ENCODE data around the gene CITED2. TPM values are rescaled to one million over a fixed set of nuclear protein-coding genes. Genes with fewer than 3 reads are reported as not detected.

CITED2 gene
- total RNA-seq, 1 experiment from 2014 or later = 110 TPM

DNA sequence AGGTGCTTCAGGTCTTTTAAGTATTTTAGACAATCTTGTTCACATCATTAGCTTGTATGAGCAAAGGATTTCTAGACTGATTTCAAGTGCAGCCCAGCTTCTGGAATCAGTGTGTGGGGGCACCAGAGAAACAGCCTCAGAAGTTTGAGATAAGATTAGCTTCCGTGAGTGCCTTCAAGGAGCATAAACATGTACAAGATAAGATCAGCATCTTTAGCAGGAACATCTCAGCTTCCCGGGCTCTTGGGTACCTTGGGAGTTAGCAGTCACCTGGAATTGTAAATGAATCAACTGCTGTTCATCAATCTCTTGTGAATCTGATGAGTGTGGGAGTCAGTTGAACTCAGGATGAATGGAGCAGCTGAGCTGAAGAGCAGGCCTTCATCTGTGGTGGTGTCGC lies 12.0 kb upstream of the CITED2 start:
- TF ChIP-seq, protein P1, sequence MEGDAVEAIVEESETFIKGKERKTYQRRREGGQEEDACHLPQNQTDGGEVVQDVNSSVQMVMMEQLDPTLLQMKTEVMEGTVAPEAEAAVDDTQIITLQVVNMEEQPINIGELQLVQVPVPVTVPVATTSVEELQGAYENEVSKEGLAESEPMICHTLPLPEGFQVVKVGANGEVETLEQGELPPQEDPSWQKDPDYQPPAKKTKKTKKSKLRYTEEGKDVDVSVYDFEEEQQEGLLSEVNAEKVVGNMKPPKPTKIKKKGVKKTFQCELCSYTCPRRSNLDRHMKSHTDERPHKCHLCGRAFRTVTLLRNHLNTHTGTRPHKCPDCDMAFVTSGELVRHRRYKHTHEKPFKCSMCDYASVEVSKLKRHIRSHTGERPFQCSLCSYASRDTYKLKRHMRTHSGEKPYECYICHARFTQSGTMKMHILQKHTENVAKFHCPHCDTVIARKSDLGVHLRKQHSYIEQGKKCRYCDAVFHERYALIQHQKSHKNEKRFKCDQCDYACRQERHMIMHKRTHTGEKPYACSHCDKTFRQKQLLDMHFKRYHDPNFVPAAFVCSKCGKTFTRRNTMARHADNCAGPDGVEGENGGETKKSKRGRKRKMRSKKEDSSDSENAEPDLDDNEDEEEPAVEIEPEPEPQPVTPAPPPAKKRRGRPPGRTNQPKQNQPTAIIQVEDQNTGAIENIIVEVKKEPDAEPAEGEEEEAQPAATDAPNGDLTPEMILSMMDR (conservative IDR thresholded peaks at IDR 0.05) = no peak
- H4K91ac ChIP-seq (ENCODE audit: insufficient read length, low read depth, low read length) = no peak overlapping the region
- no peak overlapping the region for H3K18ac ChIP-seq (ENCODE audit: insufficient read length, low read depth, low read length)
- H4K5ac ChIP-seq (ENCODE audit: insufficient read length, low read depth, low read length) = no peak overlapping the region
- Mint-ChIP-seq H3K27me3 (ENCODE audit: low read depth) (peaks cover 8% of the 10 kb centered on the region), H3K9me3 (peaks cover 3 to 4% of the 10 kb centered on the region in 2 experiments; a peak in 1 of 5 replicates), H3K36me3 (ENCODE audit: insufficient read depth in 1 of 3, low read depth in 3 of 3) (peaks cover 0 to 4% (median 0%) of the 10 kb centered on the region in 3 experiments; a peak in 2 of 7 replicates), H3K27ac (no peak overlapping the region; a peak in 1 of 7 replicates), H3K4me1 (no peaks in the 10 kb centered on the region), H3K4me3 (no peak overlapping the region)
- no peaks in the 10 kb centered on the region for H4K20me1 ChIP-seq (ENCODE audit: control insufficient read depth, insufficient read depth, insufficient read length)
- no peaks in the 10 kb centered on the region for H3K79me1 ChIP-seq (ENCODE audit: insufficient read depth, low read depth, low read length, poor library complexity, severe bottlenecking)
- no peaks in the 10 kb centered on the region for H3K27me3 ChIP-seq (ENCODE audit: insufficient read depth, low read length)
- DNase-seq = no peak
- H3K9me3 ChIP-seq (ENCODE audit: control insufficient read depth, low read depth, low read length) = no peaks in the 10 kb centered on the region
- H3K14ac ChIP-seq (ENCODE audit: insufficient read depth, low read length) = no peak overlapping the region
- no peak overlapping the region for H4K8ac ChIP-seq (replicated peaks; ENCODE audit: insufficient read length, low read depth, low read length)
- H3K9ac ChIP-seq (ENCODE audit: extremely low read depth, insufficient read length, low read length) = no peak overlapping the region
- WGBS (ENCODE audit: extremely low coverage, insufficient read length, low lambda C conversion rate) = no CpG with 5 or more reads among the region's 3 CpGs
- no peak overlapping the region for H2BK20ac ChIP-seq (ENCODE audit: low read depth, low read length, poor library complexity, severe bottlenecking)
- no peak overlapping the region for H2AK5ac ChIP-seq (ENCODE audit: insufficient read length, low read length)
- no peak overlapping the region for H3K27ac ChIP-seq (ENCODE audit: insufficient read length, low read depth, low read length)
- H2BK15ac ChIP-seq (ENCODE audit: low read depth, low read length) = no peak overlapping the region
- H3K56ac ChIP-seq (ENCODE audit: insufficient read length, low read depth, low read length) = no peak overlapping the region
- no peak overlapping the region for H2BK12ac ChIP-seq (ENCODE audit: insufficient read length, low read depth, low read length)
- H3K4me2 ChIP-seq (ENCODE audit: insufficient read depth, insufficient read length, low read length) = no peak overlapping the region
- no peaks in the 10 kb centered on the region for H3K4me1 ChIP-seq (ENCODE audit: insufficient read depth, low read length)
- no peak overlapping the region for H3K4ac ChIP-seq (ENCODE audit: low read depth, low read length)
- H3K23ac ChIP-seq (ENCODE audit: insufficient read length, low read depth, low read length) = no peak overlapping the region
- H2BK120ac ChIP-seq (ENCODE audit: low read depth, low read length, poor library complexity, severe bottlenecking) = peak overlapping the region; percentile 61
- H2AFZ ChIP-seq (ENCODE audit: low read length) = no peak overlapping the region
- H2BK5ac ChIP-seq (ENCODE audit: insufficient read length, low read length) = no peak overlapping the region
- H3T11ph ChIP-seq (ENCODE audit: low read length) = no peak overlapping the region
- no peaks in the 10 kb centered on the region for H3K79me2 ChIP-seq (ENCODE audit: insufficient read depth, low read length)
- H3K23me2 ChIP-seq (ENCODE audit: insufficient read length, low read depth, low read length, poor library complexity, severe bottlenecking) = no peaks in the 10 kb centered on the region
